GM10248 (cell line): Measurements from ENCODE around the gene IQCK.

Experiments used
- CTCF ChIA-PET: fragments of 300-600 bp; sonication (Branson Sonifier 250); formaldehyde crosslinking; extraction: SDS; loops from one replicate; lab custom pipeline; 2021; ENCODE audit warnings: antibody characterized with exemption; lab: Yijun Ruan, JAX
- POLR2A ChIA-PET: fragments of 350-650 bp; sonication (Branson Sonifier 250); formaldehyde crosslinking; extraction: SDS; loops from one replicate; lab custom pipeline; 2020; ENCODE audit warnings: antibody characterized with exemption; lab: Yijun Ruan, JAX
- DNase-seq: peaks from one replicate; pipeline ENCODE4 v3.0.0; 2012; ENCODE audit errors: extremely low spot score
- TF ChIP-seq, protein P1 (sequence below): IDR thresholded peaks from 2 replicates; pipeline ENCODE4 v1.5.1; 2012; ENCODE audit warnings: mild to moderate bottlenecking, low read depth; ENCODE audit errors: extremely low read depth, missing control alignments, control extremely low read depth

Gene IQCK

DNA sequence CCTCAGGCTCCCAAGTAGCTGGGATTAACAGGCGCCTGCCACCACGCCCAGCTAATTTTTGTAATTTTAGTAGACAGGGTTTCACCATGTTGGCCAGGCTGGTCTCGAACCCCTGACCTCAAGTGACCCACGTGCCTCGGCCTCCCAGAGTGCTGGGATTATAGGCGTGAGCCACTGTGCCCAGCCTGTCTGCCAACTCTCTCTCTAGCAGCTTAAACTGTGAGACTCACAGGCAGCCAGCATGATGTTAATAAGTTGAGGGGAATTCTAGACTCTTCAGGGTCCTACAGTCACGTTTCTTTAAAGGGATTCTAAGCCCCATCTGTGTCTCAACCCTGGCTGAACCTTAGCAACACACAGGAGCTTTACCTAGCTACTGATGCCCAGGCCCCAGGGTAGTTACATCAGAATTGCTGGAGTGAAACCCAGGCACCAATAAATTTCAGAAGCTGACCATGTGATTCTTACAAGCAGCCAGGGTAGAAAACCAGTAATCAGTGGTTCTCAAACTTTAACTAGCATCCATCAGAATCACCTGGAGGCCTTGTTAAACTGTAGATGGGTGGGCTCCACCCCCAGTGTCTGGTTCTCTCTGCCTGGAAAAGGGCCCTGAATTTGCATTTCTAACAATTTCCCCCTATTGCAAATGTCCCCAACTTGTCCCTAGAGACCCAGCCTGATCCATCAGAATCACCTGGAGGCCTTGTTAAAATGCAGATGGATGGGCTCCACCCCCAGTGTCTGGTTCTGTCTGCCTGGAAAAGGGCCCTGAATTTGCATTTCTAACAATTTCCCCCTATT lies 135.9 kb downstream of the IQCK start:
- POLR2A ChIA-PET, result no interaction called here
- CTCF ChIA-PET, result interaction anchor here (1.1 kb wide), 1 partner anchor 10 kb away, joined by 3 read pairs; no protein-coding TSS in a partner anchor
- no peak for DNase-seq
- TF ChIP-seq, protein P1, sequence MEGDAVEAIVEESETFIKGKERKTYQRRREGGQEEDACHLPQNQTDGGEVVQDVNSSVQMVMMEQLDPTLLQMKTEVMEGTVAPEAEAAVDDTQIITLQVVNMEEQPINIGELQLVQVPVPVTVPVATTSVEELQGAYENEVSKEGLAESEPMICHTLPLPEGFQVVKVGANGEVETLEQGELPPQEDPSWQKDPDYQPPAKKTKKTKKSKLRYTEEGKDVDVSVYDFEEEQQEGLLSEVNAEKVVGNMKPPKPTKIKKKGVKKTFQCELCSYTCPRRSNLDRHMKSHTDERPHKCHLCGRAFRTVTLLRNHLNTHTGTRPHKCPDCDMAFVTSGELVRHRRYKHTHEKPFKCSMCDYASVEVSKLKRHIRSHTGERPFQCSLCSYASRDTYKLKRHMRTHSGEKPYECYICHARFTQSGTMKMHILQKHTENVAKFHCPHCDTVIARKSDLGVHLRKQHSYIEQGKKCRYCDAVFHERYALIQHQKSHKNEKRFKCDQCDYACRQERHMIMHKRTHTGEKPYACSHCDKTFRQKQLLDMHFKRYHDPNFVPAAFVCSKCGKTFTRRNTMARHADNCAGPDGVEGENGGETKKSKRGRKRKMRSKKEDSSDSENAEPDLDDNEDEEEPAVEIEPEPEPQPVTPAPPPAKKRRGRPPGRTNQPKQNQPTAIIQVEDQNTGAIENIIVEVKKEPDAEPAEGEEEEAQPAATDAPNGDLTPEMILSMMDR, result no peak

DNA sequence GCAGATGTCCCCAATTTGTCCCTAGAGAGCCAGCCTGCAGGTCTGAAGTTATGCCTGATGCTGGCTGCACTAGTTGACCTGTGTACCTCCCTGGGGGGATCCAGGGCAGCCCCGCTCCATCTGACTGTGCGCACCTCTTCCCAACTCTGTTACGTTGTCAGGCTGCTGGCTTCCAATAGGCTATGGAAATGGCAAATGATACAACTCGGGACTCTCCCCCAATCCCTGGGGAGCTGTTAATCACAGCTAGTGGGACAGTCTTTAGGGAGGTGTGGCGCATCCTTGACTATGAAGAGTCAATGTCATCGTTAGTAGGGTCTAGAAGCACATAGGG lies 136.4 kb downstream of the IQCK start:
- TF ChIP-seq, protein P1, result no peak
- CTCF ChIA-PET, result interaction anchor here (1.1 kb wide), 1 partner anchor 9 kb away, joined by 3 read pairs; no protein-coding TSS in a partner anchor
- POLR2A ChIA-PET, result no interaction called here
- DNase-seq, result no peak

DNA sequence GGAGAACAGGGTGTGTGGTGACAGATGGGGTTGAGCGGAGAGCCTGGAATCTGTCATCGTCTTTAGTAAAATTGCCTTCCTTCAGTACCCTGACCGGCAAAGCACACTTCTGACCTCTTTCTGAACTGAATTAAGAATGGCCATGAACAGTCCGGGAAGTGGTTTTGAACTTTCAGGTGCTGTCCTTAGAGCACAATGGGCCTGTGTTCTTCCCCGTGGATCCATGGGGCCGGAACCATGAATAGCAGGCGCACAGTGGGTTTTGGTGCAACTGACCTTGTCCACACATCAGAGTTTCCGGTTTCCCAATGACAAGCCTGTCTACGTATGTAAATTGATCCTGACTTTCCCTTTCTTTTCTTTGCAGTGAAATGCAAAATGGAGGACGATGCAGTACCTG lies 138.0 kb downstream of the IQCK start:
- ChIA-PET POLR2A (no interaction called here), CTCF (no interaction called here)
- TF ChIP-seq, protein P1, result no peak
- DNase-seq, result no peak

DNA sequence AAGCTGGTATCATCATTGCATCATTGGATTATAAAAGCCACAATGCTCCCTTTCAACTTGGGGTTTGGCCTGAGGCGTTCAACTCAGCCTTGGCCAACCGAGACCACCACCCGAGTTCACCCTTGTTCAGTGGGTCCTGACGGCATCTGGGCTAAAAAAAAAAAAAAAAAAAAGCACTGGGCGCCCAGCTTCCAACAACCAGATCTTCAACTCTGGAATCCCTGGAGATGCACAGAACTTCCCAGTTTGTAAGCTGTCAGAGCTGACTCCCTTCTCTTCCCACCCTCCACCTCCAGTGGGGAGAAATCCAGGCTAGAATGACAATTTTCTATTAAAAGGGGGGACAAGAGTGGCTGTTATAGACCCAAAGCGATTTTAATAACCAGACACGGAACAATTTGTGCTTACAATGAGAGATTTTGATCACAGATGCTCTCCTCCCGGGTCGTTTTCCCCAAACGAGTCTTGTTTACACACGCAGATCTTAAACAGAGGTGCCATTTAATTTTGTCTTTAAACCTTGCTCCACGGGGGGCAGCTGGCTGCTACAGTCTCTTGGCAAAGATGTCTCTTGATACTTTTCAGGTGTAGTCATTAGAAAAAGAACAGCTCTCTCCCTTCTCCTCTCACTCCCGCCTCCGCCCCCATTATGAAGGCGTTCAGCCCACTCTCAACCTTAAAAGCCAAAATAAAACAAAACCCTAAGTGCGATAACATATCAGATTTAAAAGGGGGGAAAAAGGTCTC lies 139.7 kb downstream of the IQCK start:
- ChIA-PET POLR2A (no interaction called here), CTCF (no interaction called here)
- TF ChIP-seq, protein P1, result no peak
- DNase-seq, result no peak

DNA sequence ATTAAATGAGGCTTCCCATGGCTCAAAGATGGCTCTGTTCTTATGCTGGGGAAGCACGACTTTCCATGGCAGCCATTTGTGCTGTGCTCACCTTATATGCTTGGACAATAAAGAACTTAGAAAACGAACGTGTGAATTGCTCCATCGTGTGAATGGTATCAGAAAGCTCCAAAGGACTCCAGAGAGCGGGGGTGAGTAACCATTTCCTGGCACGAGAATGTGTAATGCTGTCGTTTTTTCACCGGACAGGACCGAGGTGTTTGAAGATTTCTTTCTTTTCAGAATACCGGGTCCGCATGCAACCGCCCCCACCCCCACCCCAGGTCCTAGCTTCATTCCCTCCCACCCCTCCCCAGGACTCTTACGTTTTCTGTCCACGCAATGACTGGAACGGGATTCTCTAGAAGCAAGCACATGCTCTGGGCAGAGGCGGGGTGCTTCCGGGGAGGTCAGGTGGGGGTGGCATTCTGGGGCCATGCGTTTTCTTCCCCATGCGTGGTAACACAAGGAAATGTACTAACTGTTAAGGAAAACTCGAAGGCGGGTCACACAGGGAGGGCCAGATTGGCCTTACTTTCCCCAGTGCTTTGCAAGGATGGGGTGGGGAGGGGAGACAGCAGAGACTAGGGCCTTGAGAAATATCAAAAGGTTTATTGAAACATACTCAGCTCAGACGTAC lies 140.4 kb downstream of the IQCK start:
- POLR2A ChIA-PET, result no interaction called here
- DNase-seq, result no peak
- CTCF ChIA-PET, result no interaction called here
- TF ChIP-seq, protein P1, result no peak

DNA sequence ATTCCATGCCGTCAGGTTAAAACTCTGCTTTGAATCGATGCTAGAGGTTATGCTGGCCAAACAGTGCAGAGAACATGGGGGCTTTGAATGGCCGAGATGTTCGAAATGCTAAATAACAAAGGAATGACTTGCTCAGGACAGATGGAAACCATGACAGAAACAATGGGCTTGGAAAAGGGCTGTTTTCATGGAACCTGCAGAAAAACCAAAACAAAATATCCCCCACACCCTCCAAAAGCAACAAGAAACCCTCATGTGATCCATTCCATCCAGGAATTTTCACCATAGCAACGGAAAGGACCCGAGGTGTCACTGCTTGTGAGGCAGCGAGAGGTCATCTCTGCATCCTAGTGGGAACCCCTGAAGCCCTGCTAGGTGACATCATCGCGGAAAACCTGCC lies 141.1 kb downstream of the IQCK start:
- no peak for DNase-seq
- CTCF ChIA-PET, result no interaction called here
- POLR2A ChIA-PET, result no interaction called here
- TF ChIP-seq, protein P1, result no peak
